KMS-11 (cell line): Measurements from ENCODE around the gene TRAIP.

Source experiments
- H2AFZ ChIP-seq: fragments of 200-600 bp; sonication (generic); 2 replicates; pipeline ENCODE4 v1.6.1; 2016; ENCODE audit warnings: antibody characterized with exemption, mixed run types, low read depth
- H3K27ac ChIP-seq: fragments of 200-600 bp; sonication (generic); 2 replicates; pipeline ENCODE4 v1.6.1; 2016; ENCODE audit warnings: mild to moderate bottlenecking, mixed run types
- H3K27me3 ChIP-seq: fragments of 200-600 bp; sonication (generic); 2 replicates; pipeline ENCODE4 v1.6.1; 2017; ENCODE audit warnings: mild to moderate bottlenecking, low read depth, mixed run types, moderate library complexity; ENCODE audit not compliant: insufficient read depth
- H3K36me3 ChIP-seq: fragments of 200-600 bp; sonication (generic); 2 replicates; pipeline ENCODE4 v1.6.1; 2017; ENCODE audit warnings: mild to moderate bottlenecking, mixed run types; ENCODE audit not compliant: insufficient read depth
- H3K4me1 ChIP-seq: fragments of 200-600 bp; sonication (generic); 2 replicates; pipeline ENCODE4 v1.6.1; 2016; ENCODE audit warnings: mild to moderate bottlenecking, low read depth, mixed run types; ENCODE audit not compliant: poor library complexity, severe bottlenecking
- H3K4me2 ChIP-seq: fragments of 200-600 bp; sonication (generic); 2 replicates; pipeline ENCODE4 v1.7.0; 2016; ENCODE audit warnings: mild to moderate bottlenecking, mixed run types
- H3K4me3 ChIP-seq: fragments of 200-600 bp; sonication (generic); IDR thresholded peaks from 2 replicates; pipeline ENCODE4 v1.6.1; 2017; ENCODE audit warnings: low read depth, low read length, mixed read lengths; ENCODE audit not compliant: insufficient read depth
- H3K79me2 ChIP-seq: fragments of 200-600 bp; sonication (generic); 2 replicates; pipeline ENCODE4 v1.6.1; 2016; ENCODE audit warnings: low read depth, mixed run types; ENCODE audit not compliant: insufficient read depth
- H3K9ac ChIP-seq: fragments of 200-600 bp; sonication (generic); 2 replicates; pipeline ENCODE4 v1.6.1; 2016; ENCODE audit warnings: mild to moderate bottlenecking, mixed run types
- H4K20me1 ChIP-seq: fragments of 200-600 bp; sonication (generic); 2 replicates; pipeline ENCODE4 v1.6.1; 2016; ENCODE audit warnings: mild to moderate bottlenecking, mixed run types; ENCODE audit not compliant: insufficient read depth
- TF ChIP-seq, protein P1 (sequence below): fragments of 200-600 bp; sonication (generic); conservative IDR thresholded peaks from 2 replicates; pipeline ENCODE4 v1.6.1; 2017; ENCODE audit warnings: low read depth, mild to moderate bottlenecking, antibody characterized with exemption, low read length, moderate library complexity, mixed read lengths

The TRAIP gene

DNA sequence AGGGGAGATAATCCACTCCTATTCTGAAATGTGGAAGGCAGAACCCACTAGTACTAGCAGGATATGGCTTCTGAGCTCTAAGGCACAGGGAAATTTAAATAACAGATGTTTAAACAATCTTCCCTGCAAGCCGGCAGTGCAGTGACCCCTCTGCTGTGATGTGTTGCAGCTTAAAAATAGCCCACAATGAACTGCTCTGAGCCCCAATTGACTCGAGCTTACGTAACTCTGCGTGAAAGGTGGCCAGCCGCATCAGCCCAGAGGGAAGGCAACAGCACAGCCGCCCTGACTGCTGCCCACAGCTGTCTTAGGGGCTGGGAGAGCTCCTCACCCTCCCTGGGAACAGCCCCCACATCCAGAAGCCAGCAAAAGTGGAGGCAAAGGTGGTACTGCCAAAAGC is 25.8 kb upstream of the TRAIP start:
- H3K4me1 ChIP-seq, result no peaks in the 10 kb centered on the region
- no peak overlapping the region for H3K4me3 ChIP-seq
- no peak overlapping the region for H3K4me2 ChIP-seq
- no peaks in the 10 kb centered on the region for H4K20me1 ChIP-seq
- H3K27me3 ChIP-seq, result no peaks in the 10 kb centered on the region
- TF ChIP-seq, protein P1, sequence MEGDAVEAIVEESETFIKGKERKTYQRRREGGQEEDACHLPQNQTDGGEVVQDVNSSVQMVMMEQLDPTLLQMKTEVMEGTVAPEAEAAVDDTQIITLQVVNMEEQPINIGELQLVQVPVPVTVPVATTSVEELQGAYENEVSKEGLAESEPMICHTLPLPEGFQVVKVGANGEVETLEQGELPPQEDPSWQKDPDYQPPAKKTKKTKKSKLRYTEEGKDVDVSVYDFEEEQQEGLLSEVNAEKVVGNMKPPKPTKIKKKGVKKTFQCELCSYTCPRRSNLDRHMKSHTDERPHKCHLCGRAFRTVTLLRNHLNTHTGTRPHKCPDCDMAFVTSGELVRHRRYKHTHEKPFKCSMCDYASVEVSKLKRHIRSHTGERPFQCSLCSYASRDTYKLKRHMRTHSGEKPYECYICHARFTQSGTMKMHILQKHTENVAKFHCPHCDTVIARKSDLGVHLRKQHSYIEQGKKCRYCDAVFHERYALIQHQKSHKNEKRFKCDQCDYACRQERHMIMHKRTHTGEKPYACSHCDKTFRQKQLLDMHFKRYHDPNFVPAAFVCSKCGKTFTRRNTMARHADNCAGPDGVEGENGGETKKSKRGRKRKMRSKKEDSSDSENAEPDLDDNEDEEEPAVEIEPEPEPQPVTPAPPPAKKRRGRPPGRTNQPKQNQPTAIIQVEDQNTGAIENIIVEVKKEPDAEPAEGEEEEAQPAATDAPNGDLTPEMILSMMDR, result no peak
- H2AFZ ChIP-seq, result no peak overlapping the region
- H3K27ac ChIP-seq, result no peak overlapping the region
- no peak overlapping the region for H3K9ac ChIP-seq
- H3K36me3 ChIP-seq, result no peaks in the 10 kb centered on the region
- H3K79me2 ChIP-seq, result no peaks in the 10 kb centered on the region

DNA sequence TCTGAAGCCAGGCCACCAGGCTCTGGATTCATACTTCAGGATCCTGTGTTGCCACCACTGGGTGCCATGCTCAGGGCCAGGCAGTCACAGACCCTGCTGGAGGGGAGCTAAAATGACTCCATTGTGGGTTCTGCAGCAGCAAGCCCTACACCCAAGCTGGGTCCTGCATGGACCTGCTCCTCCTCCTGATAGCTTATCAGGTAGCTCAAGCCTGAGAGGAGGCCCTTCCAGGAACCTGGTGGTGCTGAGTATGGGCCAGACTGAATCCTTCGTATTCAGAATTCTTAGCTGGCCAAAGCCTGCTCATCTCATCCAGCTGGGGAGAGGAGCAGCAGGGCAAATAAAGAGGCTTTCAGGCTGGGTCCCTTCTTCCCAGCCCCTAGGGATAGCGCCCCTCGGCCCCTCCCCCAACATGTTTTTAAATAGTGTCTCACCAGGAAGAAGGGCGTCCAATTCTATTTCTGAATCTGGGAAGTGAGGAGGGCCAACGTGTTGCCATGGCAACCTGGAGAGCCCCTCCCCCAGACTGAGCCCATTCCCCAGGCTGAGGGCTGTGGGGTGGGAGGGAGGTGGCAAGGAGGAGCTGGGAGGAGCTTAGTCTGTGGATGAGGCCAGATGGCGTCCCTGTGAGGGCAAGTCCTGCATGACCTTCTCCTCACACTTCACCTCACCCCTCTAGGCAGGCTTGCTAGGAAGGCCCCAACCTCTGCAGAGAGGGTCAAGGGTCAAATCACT is 24.4 kb upstream of the TRAIP start:
- H3K4me3 ChIP-seq, result no peak overlapping the region
- no peak overlapping the region for H3K9ac ChIP-seq
- TF ChIP-seq, protein P1, result no peak
- no peaks in the 10 kb centered on the region for H3K27me3 ChIP-seq
- H3K36me3 ChIP-seq, result no peaks in the 10 kb centered on the region
- no peak overlapping the region for H2AFZ ChIP-seq
- no peaks in the 10 kb centered on the region for H3K4me1 ChIP-seq
- H3K4me2 ChIP-seq, result no peak overlapping the region
- no peak overlapping the region for H3K27ac ChIP-seq
- H3K79me2 ChIP-seq, result no peaks in the 10 kb centered on the region
- H4K20me1 ChIP-seq, result no peaks in the 10 kb centered on the region

DNA sequence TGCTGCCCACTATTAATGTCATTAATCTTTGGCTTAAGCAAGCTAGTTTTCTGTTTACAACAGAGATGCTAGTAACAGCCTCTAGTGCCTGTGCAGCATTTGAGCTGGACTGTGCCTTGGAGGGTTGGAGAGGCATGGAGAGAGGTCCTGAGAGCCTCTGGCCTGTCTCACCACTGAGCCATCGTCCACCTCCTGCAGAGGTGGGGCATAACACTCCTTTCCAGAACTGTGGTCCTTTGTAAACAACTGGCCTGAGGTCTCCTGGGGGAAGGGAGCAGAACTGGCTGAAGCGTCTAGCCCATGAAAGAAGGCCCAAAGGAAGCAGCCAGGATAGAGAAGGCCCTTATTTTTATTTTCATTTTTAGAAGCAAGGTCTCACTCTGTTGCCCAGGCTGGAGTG is 23.4 kb upstream of the TRAIP start:
- H2AFZ ChIP-seq, result no peak overlapping the region
- H3K4me2 ChIP-seq, result no peak overlapping the region
- no peaks in the 10 kb centered on the region for H4K20me1 ChIP-seq
- H3K27me3 ChIP-seq, result no peaks in the 10 kb centered on the region
- H3K27ac ChIP-seq, result no peak overlapping the region
- H3K4me3 ChIP-seq, result no peak overlapping the region
- H3K9ac ChIP-seq, result no peak overlapping the region
- H3K36me3 ChIP-seq, result no peaks in the 10 kb centered on the region
- TF ChIP-seq, protein P1, result no peak
- H3K4me1 ChIP-seq, result no peaks in the 10 kb centered on the region
- H3K79me2 ChIP-seq, result no peaks in the 10 kb centered on the region

DNA sequence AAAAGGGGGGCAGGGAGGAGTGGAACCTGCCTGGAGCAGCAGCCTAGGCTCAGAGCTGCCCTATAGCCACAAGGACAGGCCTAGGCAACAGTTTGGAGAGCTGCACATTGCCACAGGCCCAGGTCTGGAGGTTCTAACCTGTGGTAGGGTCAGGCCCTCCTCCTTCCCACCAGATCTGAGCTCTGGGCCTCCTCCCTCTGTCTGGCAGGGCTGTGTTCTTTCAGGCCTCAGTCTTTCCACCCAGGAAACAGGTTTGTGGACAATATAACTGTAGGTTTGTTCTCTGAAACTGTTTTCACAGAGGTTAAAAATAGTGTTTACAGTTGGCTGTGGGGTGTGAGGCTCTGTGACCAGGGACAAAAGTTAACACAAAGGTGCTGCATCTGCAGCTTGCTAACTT is 22.3 kb upstream of the TRAIP start:
- Histone ChIP-seq H3K4me1 (no peaks in the 10 kb centered on the region), H3K27me3 (no peaks in the 10 kb centered on the region), H4K20me1 (no peaks in the 10 kb centered on the region), H3K9ac (no peak overlapping the region), H3K27ac (no peak overlapping the region), H3K36me3 (no peaks in the 10 kb centered on the region), H3K4me2 (no peak overlapping the region), H2AFZ (no peak overlapping the region), H3K79me2 (no peaks in the 10 kb centered on the region), H3K4me3 (no peak overlapping the region)
- TF ChIP-seq, protein P1, result no peak
